IPS DF 19.7 (cell line): ENCODE results near the gene HSD17B13.
"Not testable (repeated sequence)": the region's sequence is repeated elsewhere in the genome, so short reads cannot be mapped to it uniquely, and the experiment has no call there.

Experiments
- DNase-seq: peaks from one replicate; pipeline ENCODE4 v3.0.0-alpha.2; 2013; ENCODE audit warnings: low read depth, low spot score

HSD17B13 gene

GRCh38 chr4:87322754-87323153 is at the start of gene HSD17B13:
Gene HSD17B13 (minus strand): TSS chr4:87322882. CDS start chr4:87322841, 41 bp downstream.
- DNase-seq: no peak

GRCh38 chr4:87370068-87370467 is 47.4 kb upstream of the HSD17B13 start:
- DNase-seq: no peak

GRCh38 chr4:87366521-87367162 is 44.0 kb upstream of the HSD17B13 start:
- DNase-seq: no peak

GRCh38 chr4:87365348-87365747 is 42.7 kb upstream of the HSD17B13 start:
- DNase-seq: no peak

- DNase-seq: no peak
These were observed 40.9 kb upstream of the HSD17B13 start for GRCh38 chr4:87363552-87363951.

GRCh38 chr4:87360338-87360935 is 37.8 kb upstream of the HSD17B13 start:
- DNase-seq: no peak

- DNase-seq: no peak
These were observed 36.6 kb upstream of the HSD17B13 start for GRCh38 chr4:87359258-87359657.

- no peak for DNase-seq
These were observed 34.3 kb upstream of the HSD17B13 start for GRCh38 chr4:87356832-87357526.

GRCh38 chr4:87354168-87355102 is 31.8 kb upstream of the HSD17B13 start:
- no peak for DNase-seq

GRCh38 chr4:87353592-87353991 is 30.9 kb upstream of the HSD17B13 start:
- DNase-seq: no peak

GRCh38 chr4:87345139-87345538 is 22.5 kb upstream of the HSD17B13 start:
- no peak for DNase-seq

- no peak for DNase-seq
These were observed 20.2 kb upstream of the HSD17B13 start for GRCh38 chr4:87342872-87343271.

GRCh38 chr4:87341954-87342635 is 19.4 kb upstream of the HSD17B13 start:
- not testable (repeated sequence) for DNase-seq

- DNase-seq: no peak
These were observed 16.8 kb upstream of the HSD17B13 start for GRCh38 chr4:87339440-87339839.

- no peak for DNase-seq
These were observed 14.7 kb upstream of the HSD17B13 start for GRCh38 chr4:87337361-87337760.

GRCh38 chr4:87333267-87333666 is 10.6 kb upstream of the HSD17B13 start:
- no peak for DNase-seq

GRCh38 chr4:87330761-87331160 is 8.1 kb upstream of the HSD17B13 start:
- no peak for DNase-seq

GRCh38 chr4:87327136-87327535 is 4.5 kb upstream of the HSD17B13 start:
- no peak for DNase-seq

- DNase-seq: no peak
These were observed 3.8 kb upstream of the HSD17B13 start for GRCh38 chr4:87326460-87326859.

- no peak for DNase-seq
These were observed 794 bp downstream of the HSD17B13 start for GRCh38 chr4:87321888-87322287.

GRCh38 chr4:87317527-87317926 is 5.2 kb downstream of the HSD17B13 start:
- DNase-seq: no peak
